ENCODE results near the gene IL17RE.

- TF ChIP-seq CTCF (IDR thresholded peaks at IDR 0.05), result no peak
- TF ChIP-seq POLR2A (IDR thresholded peaks at IDR 0.05), result no peak
These were observed 41.6 kb downstream of the IL17RE start for GRCh38 chr3:9944271-9944670.
